Mammary epithelial cell (primary cell): ENCODE data around the gene HNRNPM.

Experiments used
- CTCF ChIP-seq, 2 donors: IDR thresholded peaks in 1 of 2; conservative IDR thresholded peaks in 1 of 2; 2 replicates each; pipeline ENCODE4 v1.5.1; 2011 to 2012; ENCODE audit warnings: inconsistent platforms in 2 of 2, low read length in 2 of 2, mild to moderate bottlenecking in 2 of 2, control low read depth in 1 of 2, low read depth in 1 of 2; ENCODE audit not compliant: insufficient read depth in 1 of 2; ENCODE audit errors: extremely low read depth in 1 of 2
- EZH2 ChIP-seq: IDR thresholded peaks from 2 replicates; pipeline ENCODE4 v1.6.1; 2012; ENCODE audit warnings: low read length, inconsistent platforms, borderline replicate concordance

GRCh38 chr19:8412783-8413628, 31.8 kb upstream of the HNRNPM start, which contains the start of gene MARCHF2:
- TF ChIP-seq CTCF (conservative IDR thresholded peaks at IDR 0.05 in 1 of 2, IDR thresholded peaks at IDR 0.05 in 1 of 2; ENCODE audit: extremely low read depth in 1 of 2, insufficient read depth in 1 of 2, low read depth in 1 of 2, low read length in 2 of 2) = peak; percentile 37 to 62
- no peak for TF ChIP-seq EZH2
